Endothelial cell of hepatic sinusoid (primary cell): ENCODE results near the gene HPS5.
"Not testable (repeated sequence)": the region's sequence is repeated elsewhere in the genome, so short reads cannot be mapped to it uniquely, and the experiment has no call there.

Experiments
- in situ Hi-C: cut with HindIII; loops from 2 replicates; pipeline ENCODE4 v1.10.0; 2017; ENCODE audit warnings: low sequenced_read_pairs

HPS5 gene

GRCh38 chr11:18321969-18322711 is at the start of gene HPS5, which contains the start of gene GTF2H1:
HPS5 (minus strand) TSS chr11:18322140; CDS start chr11:18317858, 4,282 bp downstream.
GTF2H1 (plus strand) TSS chr11:18322567; CDS start chr11:18333075, 10,508 bp downstream.
- in situ Hi-C loops = no loop called here

GRCh38 chr11:18371279-18371678 is 49.3 kb upstream of the HPS5 start:
- in situ Hi-C loops = no loop called here

GRCh38 chr11:18369398-18369797 is 47.5 kb upstream of the HPS5 start:
- in situ Hi-C loops = no loop called here

- in situ Hi-C loops = no loop called here
These were observed 46.3 kb upstream of the HPS5 start for GRCh38 chr11:18368221-18368620.

- in situ Hi-C loops = no loop called here
These were observed 45.5 kb upstream of the HPS5 start for GRCh38 chr11:18367431-18367830.

- in situ Hi-C loops = no loop called here
These were observed 44.3 kb upstream of the HPS5 start for GRCh38 chr11:18366286-18366685.

GRCh38 chr11:18365741-18366140 is 43.8 kb upstream of the HPS5 start:
- in situ Hi-C loops = no loop called here

- in situ Hi-C loops = no loop called here
These were observed 42.6 kb upstream of the HPS5 start for GRCh38 chr11:18364495-18365073.

GRCh38 chr11:18361154-18361553 is 39.2 kb upstream of the HPS5 start:
- in situ Hi-C loops = no loop called here

GRCh38 chr11:18358646-18359045 is 36.7 kb upstream of the HPS5 start:
- in situ Hi-C loops = no loop called here

- in situ Hi-C loops = no loop called here
These were observed 30.6 kb upstream of the HPS5 start for GRCh38 chr11:18352581-18352980.

- in situ Hi-C loops = no loop called here
These were observed 25.7 kb upstream of the HPS5 start for GRCh38 chr11:18347471-18348125.

GRCh38 chr11:18332891-18333290 is 11.0 kb upstream of the HPS5 start:
- in situ Hi-C loops = no loop called here

GRCh38 chr11:18332302-18332701 is 10.4 kb upstream of the HPS5 start:
- in situ Hi-C loops = no loop called here

GRCh38 chr11:18330921-18331320 is 9.0 kb upstream of the HPS5 start:
- in situ Hi-C loops = no loop called here

- in situ Hi-C loops = no loop called here
These were observed 7.4 kb upstream of the HPS5 start for GRCh38 chr11:18329196-18329870.

GRCh38 chr11:18324381-18324780 is 2.4 kb upstream of the HPS5 start:
- in situ Hi-C loops = no loop called here

- in situ Hi-C loops = not testable (repeated sequence)
These were observed 1.9 kb upstream of the HPS5 start for GRCh38 chr11:18323881-18324280.

- in situ Hi-C loops = no loop called here
These were observed 1.1 kb upstream of the HPS5 start for GRCh38 chr11:18322818-18323570.

- in situ Hi-C loops = no loop called here
These were observed 367 bp downstream of the HPS5 start for GRCh38 chr11:18321578-18321968.

GRCh38 chr11:18320617-18321016 is 1.3 kb downstream of the HPS5 start:
- in situ Hi-C loops = no loop called here
